ENCODE results near the gene ECE2. TPM values are rescaled to one million over a fixed set of nuclear protein-coding genes. Genes with fewer than 3 reads are reported as not detected.
A peak's percentile ranks its signal among the peaks of the same experiment; 100 is the strongest.

The ECE2 gene
- total RNA-seq, 1 donor from 2014 or later, result not detected

DNA sequence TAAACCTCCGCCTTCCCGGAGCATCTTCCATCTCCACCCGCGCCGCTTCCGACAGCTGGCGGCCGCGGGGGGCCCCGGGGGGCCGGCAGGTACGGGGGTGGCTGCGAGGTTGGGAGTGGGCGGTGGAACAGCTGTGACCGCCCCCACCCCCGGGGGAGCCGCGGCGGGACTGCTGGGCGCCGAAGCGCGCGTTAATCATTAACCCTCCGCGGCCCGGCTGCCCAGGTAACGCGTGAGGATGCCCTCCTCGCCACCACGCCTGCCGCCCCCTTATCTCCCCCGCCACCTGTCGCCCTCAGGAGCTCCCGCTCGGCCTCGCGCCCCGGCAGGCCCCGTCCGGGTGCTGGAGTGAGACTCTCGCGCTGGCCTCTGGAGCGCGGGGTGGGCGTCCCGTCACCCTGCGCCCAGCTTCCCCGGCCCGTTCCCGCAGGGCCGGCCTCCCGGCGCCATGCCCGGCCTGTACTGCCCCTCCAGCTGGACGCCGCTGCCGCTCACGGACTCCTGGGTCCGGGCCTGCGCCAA is 45.7 kb upstream of the ECE2 start:
- Histone ChIP-seq H3K4me3 (peak overlapping the region; percentile 68), H3K27ac (replicated peaks) (no peak overlapping the region), H3K9me3 (replicated peaks) (no peaks in the 10 kb centered on the region), H3K36me3 (no peaks in the 10 kb centered on the region), H3K27me3 (ENCODE audit: low read depth) (peaks cover 99% of the 10 kb centered on the region), H3K4me1 (peaks cover 23% of the 10 kb centered on the region)
- intact Hi-C loops (cut with micrococcal nuclease), result no loop called here
- DNase-seq, result no peak
- TF ChIP-seq, protein P1, sequence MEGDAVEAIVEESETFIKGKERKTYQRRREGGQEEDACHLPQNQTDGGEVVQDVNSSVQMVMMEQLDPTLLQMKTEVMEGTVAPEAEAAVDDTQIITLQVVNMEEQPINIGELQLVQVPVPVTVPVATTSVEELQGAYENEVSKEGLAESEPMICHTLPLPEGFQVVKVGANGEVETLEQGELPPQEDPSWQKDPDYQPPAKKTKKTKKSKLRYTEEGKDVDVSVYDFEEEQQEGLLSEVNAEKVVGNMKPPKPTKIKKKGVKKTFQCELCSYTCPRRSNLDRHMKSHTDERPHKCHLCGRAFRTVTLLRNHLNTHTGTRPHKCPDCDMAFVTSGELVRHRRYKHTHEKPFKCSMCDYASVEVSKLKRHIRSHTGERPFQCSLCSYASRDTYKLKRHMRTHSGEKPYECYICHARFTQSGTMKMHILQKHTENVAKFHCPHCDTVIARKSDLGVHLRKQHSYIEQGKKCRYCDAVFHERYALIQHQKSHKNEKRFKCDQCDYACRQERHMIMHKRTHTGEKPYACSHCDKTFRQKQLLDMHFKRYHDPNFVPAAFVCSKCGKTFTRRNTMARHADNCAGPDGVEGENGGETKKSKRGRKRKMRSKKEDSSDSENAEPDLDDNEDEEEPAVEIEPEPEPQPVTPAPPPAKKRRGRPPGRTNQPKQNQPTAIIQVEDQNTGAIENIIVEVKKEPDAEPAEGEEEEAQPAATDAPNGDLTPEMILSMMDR (IDR thresholded peaks at IDR 0.05; ENCODE audit: borderline replicate concordance), result no peak

DNA sequence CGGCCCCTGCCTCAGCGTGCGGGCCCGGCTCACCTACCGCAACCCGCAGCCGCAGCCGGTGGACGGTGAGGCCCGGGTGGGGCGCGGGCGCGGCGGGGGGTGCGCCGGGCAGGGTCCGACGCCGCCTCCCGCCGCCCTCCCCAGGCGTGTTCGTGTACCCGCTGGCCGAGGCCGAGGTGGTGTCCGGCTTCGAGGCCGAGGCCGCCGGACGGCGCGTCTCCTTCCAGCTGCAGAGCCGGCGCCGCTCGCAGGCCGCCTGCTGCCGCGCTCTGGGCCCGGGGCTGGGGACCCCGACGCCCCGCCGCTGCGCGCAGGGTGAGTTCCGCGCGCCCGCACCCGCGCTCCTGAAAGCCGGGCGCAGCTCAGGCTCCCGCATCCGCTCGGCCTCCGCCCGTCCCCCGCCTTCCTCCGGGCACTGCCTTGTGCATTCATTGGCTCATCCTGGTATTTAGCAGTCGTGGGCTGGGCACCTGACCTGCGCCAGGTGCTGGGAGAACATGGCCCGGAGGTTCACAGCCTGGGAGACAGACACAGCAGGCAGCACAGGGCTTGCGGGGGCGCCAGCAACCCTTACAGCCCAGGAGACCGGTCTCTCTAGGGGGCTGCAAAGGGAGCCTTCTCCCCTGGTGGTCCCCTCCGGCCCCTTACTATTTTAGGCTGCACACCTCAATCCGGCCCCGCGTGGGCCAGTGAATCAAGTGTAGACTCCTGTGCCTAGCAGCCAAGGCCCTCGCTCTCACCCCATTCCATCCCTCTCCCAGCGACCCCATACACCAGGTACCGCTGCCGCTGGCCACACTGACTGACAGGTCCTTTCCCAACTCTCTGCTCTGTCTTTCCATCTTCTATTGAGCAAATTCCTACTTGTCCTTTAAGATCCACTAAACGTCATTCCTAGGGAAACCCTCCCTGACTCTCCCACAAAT is 45.0 kb upstream of the ECE2 start:
- Histone ChIP-seq H3K27me3 (ENCODE audit: low read depth) (peaks cover 94% of the 10 kb centered on the region), H3K4me1 (peaks cover 23% of the 10 kb centered on the region), H3K9me3 (replicated peaks) (no peaks in the 10 kb centered on the region), H3K36me3 (no peaks in the 10 kb centered on the region), H3K27ac (replicated peaks) (no peak overlapping the region), H3K4me3 (peak overlapping the region; percentile 68)
- TF ChIP-seq, protein P1 (IDR thresholded peaks at IDR 0.05; ENCODE audit: borderline replicate concordance), result no peak
- no peak for DNase-seq
- intact Hi-C loops (cut with micrococcal nuclease), result no loop called here

DNA sequence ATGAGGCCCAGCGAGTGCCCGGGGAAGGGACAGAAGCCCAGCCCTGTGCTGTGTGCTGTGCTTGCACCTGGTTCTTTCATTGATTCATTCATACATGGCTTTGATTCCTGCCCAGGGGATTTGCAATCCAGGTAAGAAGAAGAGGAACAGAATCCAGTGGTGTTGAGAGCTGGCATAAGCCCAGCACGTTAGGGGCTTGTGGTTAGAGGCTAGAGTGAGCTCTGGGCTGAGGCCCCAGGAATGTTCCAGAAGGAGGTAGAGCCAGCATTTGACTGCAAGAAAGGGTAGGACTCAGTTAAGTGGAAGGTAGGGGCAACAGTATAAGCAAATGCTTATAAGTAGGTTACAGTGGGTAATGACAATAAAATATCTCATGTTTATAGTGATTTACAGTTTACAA is 44.2 kb upstream of the ECE2 start:
- peaks cover 95% of the 10 kb centered on the region for H3K27me3 ChIP-seq (ENCODE audit: low read depth)
- TF ChIP-seq, protein P1 (IDR thresholded peaks at IDR 0.05; ENCODE audit: borderline replicate concordance), result no peak

GRCh38 chr3:184233127-184233843 is 42.5 kb upstream of the ECE2 start:
- Histone ChIP-seq H3K27ac (replicated peaks) (no peak overlapping the region), H3K4me1 (peaks cover 23% of the 10 kb centered on the region), H3K36me3 (no peaks in the 10 kb centered on the region), H3K27me3 (ENCODE audit: low read depth) (peaks cover 91% of the 10 kb centered on the region), H3K9me3 (replicated peaks) (no peaks in the 10 kb centered on the region), H3K4me3 (no peak overlapping the region)
- DNase-seq, result no peak
- intact Hi-C loops (cut with micrococcal nuclease), result no loop called here
- TF ChIP-seq, protein P1 (IDR thresholded peaks at IDR 0.05; ENCODE audit: borderline replicate concordance), result no peak

More for the DNA sequence above, 44.2 kb upstream of the ECE2 start:
- Histone ChIP-seq H3K9me3 (replicated peaks) (no peaks in the 10 kb centered on the region), H3K27ac (replicated peaks) (no peak overlapping the region), H3K4me3 (no peak overlapping the region), H3K36me3 (no peaks in the 10 kb centered on the region), H3K4me1 (peaks cover 23% of the 10 kb centered on the region)
- no peak for DNase-seq
- intact Hi-C loops (cut with micrococcal nuclease), result no loop called here

DNA sequence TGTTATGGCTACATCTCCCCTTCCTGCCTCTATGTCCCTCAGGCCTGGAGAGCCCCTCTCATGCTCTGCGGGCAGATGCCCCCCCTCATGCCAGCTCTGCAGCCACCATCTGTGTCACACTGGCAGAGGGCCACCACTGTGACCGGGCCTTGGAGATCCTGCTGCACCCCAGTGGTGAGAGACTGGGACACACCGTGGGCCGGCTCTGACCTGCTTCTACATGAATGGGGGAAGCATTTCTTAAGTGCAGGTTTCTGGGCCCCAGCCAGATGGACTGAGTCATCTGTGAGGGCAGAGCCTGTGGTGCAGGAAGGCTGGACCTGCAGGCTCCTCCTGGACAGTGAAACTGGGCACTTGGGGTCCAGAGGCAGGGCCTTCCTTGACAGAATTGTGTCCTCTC is 41.6 kb upstream of the ECE2 start:
- TF ChIP-seq, protein P1 (IDR thresholded peaks at IDR 0.05; ENCODE audit: borderline replicate concordance), result no peak
- no peak for DNase-seq
- H3K4me1 ChIP-seq, result peaks cover 19% of the 10 kb centered on the region
- H3K27ac ChIP-seq (replicated peaks), result no peak overlapping the region
- H3K4me3 ChIP-seq, result no peak overlapping the region
- no peaks in the 10 kb centered on the region for H3K36me3 ChIP-seq
- peaks cover 86% of the 10 kb centered on the region for H3K27me3 ChIP-seq (ENCODE audit: low read depth)
- no peaks in the 10 kb centered on the region for H3K9me3 ChIP-seq (replicated peaks)
- intact Hi-C loops (cut with micrococcal nuclease), result no loop called here

Data from left ventricle myocardium inferior (tissue), 1 donor.